Activated gamma-delta T cell (primary cell): ENCODE measurements around the gene MEG3.

ENCODE experiments used
- DNase-seq: peaks from one replicate; lab custom pipeline; 2025; lab: John Stamatoyannopoulos, UW

Gene MEG3

GRCh38 chr14:100880271-100881101, 54.6 kb downstream of the MEG3 start:
- no peak for DNase-seq

GRCh38 chr14:100881211-100882025, 55.5 kb downstream of the MEG3 start:
- no peak for DNase-seq

GRCh38 chr14:100882026-100882967, 56.4 kb downstream of the MEG3 start:
- DNase-seq, result no peak

GRCh38 chr14:100882991-100883788, 57.3 kb downstream of the MEG3 start:
- no peak for DNase-seq

GRCh38 chr14:100883789-100884101, 57.8 kb downstream of the MEG3 start:
- no peak for DNase-seq

GRCh38 chr14:100884456-100884855, 58.5 kb downstream of the MEG3 start:
- DNase-seq, result no peak

GRCh38 chr14:100885196-100885595, 59.3 kb downstream of the MEG3 start:
- DNase-seq, result no peak

GRCh38 chr14:100885617-100886016, 59.7 kb downstream of the MEG3 start:
- no peak for DNase-seq

- no peak for DNase-seq
Measured at GRCh38 chr14:100887728-100888335, 61.9 kb downstream of the MEG3 start.

GRCh38 chr14:100888789-100889315, 62.9 kb downstream of the MEG3 start:
- no peak for DNase-seq

GRCh38 chr14:100889641-100890040, 63.7 kb downstream of the MEG3 start:
- DNase-seq, result no peak

GRCh38 chr14:100890061-100890850, 64.3 kb downstream of the MEG3 start:
- no peak for DNase-seq

GRCh38 chr14:100891051-100891450, 65.1 kb downstream of the MEG3 start:
- DNase-seq, result no peak

- no peak for DNase-seq
Measured at GRCh38 chr14:100891501-100892445, 65.9 kb downstream of the MEG3 start.

GRCh38 chr14:100892496-100893227, 66.7 kb downstream of the MEG3 start:
- DNase-seq, result no peak

- DNase-seq, result no peak
Measured at GRCh38 chr14:100893228-100893601, 67.3 kb downstream of the MEG3 start.

- no peak for DNase-seq
Measured at GRCh38 chr14:100893760-100894159, 67.8 kb downstream of the MEG3 start.

- no peak for DNase-seq
Measured at GRCh38 chr14:100894416-100894815, 68.5 kb downstream of the MEG3 start.
